Hematopoietic multipotent progenitor cell treated with erythropoietin and hydrocortisone succinate and interleukin-3 and kit ligand, for 4 days (in vitro differentiated cells): ENCODE data around the gene NHP2.
"Not testable (repeated sequence)": the region's sequence is repeated elsewhere in the genome, so short reads cannot be mapped to it uniquely, and the experiment has no call there.

Experiments
- DNase-seq: peaks from one replicate; pipeline ENCODE4 v3.0.0-alpha.2; 2015

Gene NHP2

GRCh38 chr5:178153530-178154340 is at the start of gene NHP2:
TSS of gene NHP2 (minus strand) at chr5:178153885. CDS start at chr5:178153817, 68 bp downstream.
- peak; percentile 100 for DNase-seq

- no peak for DNase-seq
Observed at GRCh38 chr5:178202541-178202940, 48.9 kb upstream of the NHP2 start.

- DNase-seq, result peak; percentile 76
Observed at GRCh38 chr5:178201927-178202235, 48.2 kb upstream of the NHP2 start.

GRCh38 chr5:178201221-178201926 is 47.7 kb upstream of the NHP2 start:
- DNase-seq, result no peak

- no peak for DNase-seq
Observed at GRCh38 chr5:178199581-178200434, 46.1 kb upstream of the NHP2 start.

- no peak for DNase-seq
Observed at GRCh38 chr5:178198706-178199105, 45.0 kb upstream of the NHP2 start.

- not testable (repeated sequence) for DNase-seq
Observed at GRCh38 chr5:178198151-178198550, 44.5 kb upstream of the NHP2 start.

GRCh38 chr5:178196986-178197385 is 43.3 kb upstream of the NHP2 start:
- DNase-seq, result no peak

- no peak for DNase-seq
Observed at GRCh38 chr5:178196281-178196812, 42.7 kb upstream of the NHP2 start.

- DNase-seq, result peak; percentile 67
Observed at GRCh38 chr5:178194026-178194425, 40.3 kb upstream of the NHP2 start.

- DNase-seq, result no peak
Observed at GRCh38 chr5:178193251-178193809, 39.6 kb upstream of the NHP2 start.

GRCh38 chr5:178192787-178193186 is 39.1 kb upstream of the NHP2 start:
- DNase-seq, result no peak

- no peak for DNase-seq
Observed at GRCh38 chr5:178192244-178192643, 38.6 kb upstream of the NHP2 start.

GRCh38 chr5:178191661-178192060 is 38.0 kb upstream of the NHP2 start:
- DNase-seq, result no peak

- DNase-seq, result no peak
Observed at GRCh38 chr5:178189433-178189832, 35.7 kb upstream of the NHP2 start.

- no peak for DNase-seq
Observed at GRCh38 chr5:178187014-178187413, 33.3 kb upstream of the NHP2 start, which contains the start of gene GMCL2. TSS of gene GMCL2 (minus strand) at chr5:178187371. CDS start at chr5:178187299, 72 bp downstream.

GRCh38 chr5:178186427-178186826 is 32.7 kb upstream of the NHP2 start:
- peak; percentile 54 for DNase-seq

GRCh38 chr5:178182158-178182876 is 28.6 kb upstream of the NHP2 start:
- peak; percentile 95 for DNase-seq

- no peak for DNase-seq
Observed at GRCh38 chr5:178180141-178180863, 26.6 kb upstream of the NHP2 start.

GRCh38 chr5:178177569-178177968 is 23.9 kb upstream of the NHP2 start:
- DNase-seq, result no peak

- peak; percentile 43 for DNase-seq
Observed at GRCh38 chr5:178176791-178177190, 23.1 kb upstream of the NHP2 start.
